Gastrocnemius medialis (tissue), 4 donors: ENCODE measurements around the gene DYRK1A.

Experiments
- CTCF ChIP-seq, 5 experiments: fragments of 450-650 bp in 3 of 5; fragments of 200-600 bp in 2 of 5; sonication (generic) in 2 of 5; IDR thresholded peaks in 4 of 5; conservative IDR thresholded peaks in 1 of 5; 1 replicate in 4 of 5; 2 replicates in 1 of 5; pipeline ENCODE4 v1.5.1; 2016 to 2019; ENCODE audit warnings: antibody characterized with exemption in 5 of 5, mild to moderate bottlenecking in 3 of 5, moderate library complexity in 3 of 5
- POLR2A ChIP-seq, 2 donors: fragments of 450-650 bp; IDR thresholded peaks; one replicate each; pipeline ENCODE4 v1.6.1; 2017; ENCODE audit warnings: antibody characterized with exemption in 2 of 2, mild to moderate bottlenecking in 2 of 2, moderate library complexity in 2 of 2

- TF ChIP-seq CTCF (IDR thresholded peaks at IDR 0.05 in 4 of 5, conservative IDR thresholded peaks at IDR 0.05 in 1 of 5) = no peak
- no peak for TF ChIP-seq POLR2A (IDR thresholded peaks at IDR 0.05)
These were observed 84.9 kb downstream of the DYRK1A start for GRCh38 chr21:37451446-37451845.
